Body of pancreas (tissue), 4 donors: ENCODE data around the gene FOXK2. TPM values are rescaled to one million over a fixed set of nuclear protein-coding genes. Genes with fewer than 3 reads are reported as not detected.

Source experiments
- ATAC-seq: fragments of 150-250 bp; one replicate; pipeline ENCODE4 v1.9.1; 2016
- DNase-seq, 4 donors: peaks; one replicate each; pipeline ENCODE4 v3.0.0-alpha.2; 2019
- H3K27ac ChIP-seq, 4 donors: fragments of 200-600 bp; sonication (generic); 1 replicate in 3 of 4; 2 replicates in 1 of 4; pipeline versions ENCODE4 v1.5.1 to v1.6.1; 2016 to 2019; ENCODE audit warnings: mild to moderate bottlenecking in 1 of 4, mixed read lengths in 1 of 4, moderate library complexity in 1 of 4
- H3K27me3 ChIP-seq, 2 donors: fragments of 200-600 bp; sonication (generic); one replicate each; pipeline ENCODE4 v1.6.0; 2016; ENCODE audit warnings: mild to moderate bottlenecking in 1 of 2
- H3K36me3 ChIP-seq, 2 donors: fragments of 200-600 bp; sonication (generic); replicated peaks in 1 of 2; 2 replicates each; pipeline ENCODE4 v1.5.1; 2016; ENCODE audit warnings: low read depth in 2 of 2; ENCODE audit not compliant: insufficient read depth in 1 of 2
- H3K4me1 ChIP-seq: fragments of 200-600 bp; sonication (generic); one replicate; pipeline ENCODE4 v1.6.0; 2016
- H3K4me3 ChIP-seq, 2 donors: fragments of 200-600 bp; sonication (generic); 1 replicate in 1 of 2; 2 replicates in 1 of 2; pipeline ENCODE4 v1.5.1; 2016 to 2019
- H3K9me3 ChIP-seq, 3 donors: fragments of 200-600 bp; sonication (generic); 1 replicate in 2 of 3; 2 replicates in 1 of 3; pipeline ENCODE4 v1.5.1; 2016
- POLR2A ChIP-seq, 3 donors: fragments of 450-650 bp; IDR thresholded peaks; one replicate each; pipeline ENCODE4 v1.6.1; 2016; ENCODE audit warnings: antibody characterized with exemption in 3 of 3, mild to moderate bottlenecking in 2 of 3
- WGBS, 2 donors: methylation state at CpG; one replicate each; pipeline ENCODE4 v1.1.5; 2017; 5-methylcytosine and 5-hydroxymethylcytosine counted together
- intact Hi-C: fragments of 100-400 bp; cut with DNase I; formaldehyde crosslinking; loops from one replicate; pipeline ENCODE4 v1.15.1; 2023
- total RNA-seq, 2 donors: library from RNA; depleted of rRNA; stranded (reverse); fragments of >200 nt; gene quantifications; one replicate each; pipeline ENCODE4 v1.1.0, GENCODE V29; 2016
- TF ChIP-seq, protein P1 (sequence below), 7 experiments: fragments of 450-650 bp in 4 of 7; fragments of 200-600 bp in 3 of 7; sonication (generic) in 3 of 7; IDR thresholded peaks; one replicate each; pipeline ENCODE4 v1.5.1; 2016 to 2019; ENCODE audit warnings: antibody characterized with exemption in 7 of 7

The FOXK2 gene
- total RNA-seq, 2 donors from 2014 or later = 10.6 to 25.1 TPM

DNA sequence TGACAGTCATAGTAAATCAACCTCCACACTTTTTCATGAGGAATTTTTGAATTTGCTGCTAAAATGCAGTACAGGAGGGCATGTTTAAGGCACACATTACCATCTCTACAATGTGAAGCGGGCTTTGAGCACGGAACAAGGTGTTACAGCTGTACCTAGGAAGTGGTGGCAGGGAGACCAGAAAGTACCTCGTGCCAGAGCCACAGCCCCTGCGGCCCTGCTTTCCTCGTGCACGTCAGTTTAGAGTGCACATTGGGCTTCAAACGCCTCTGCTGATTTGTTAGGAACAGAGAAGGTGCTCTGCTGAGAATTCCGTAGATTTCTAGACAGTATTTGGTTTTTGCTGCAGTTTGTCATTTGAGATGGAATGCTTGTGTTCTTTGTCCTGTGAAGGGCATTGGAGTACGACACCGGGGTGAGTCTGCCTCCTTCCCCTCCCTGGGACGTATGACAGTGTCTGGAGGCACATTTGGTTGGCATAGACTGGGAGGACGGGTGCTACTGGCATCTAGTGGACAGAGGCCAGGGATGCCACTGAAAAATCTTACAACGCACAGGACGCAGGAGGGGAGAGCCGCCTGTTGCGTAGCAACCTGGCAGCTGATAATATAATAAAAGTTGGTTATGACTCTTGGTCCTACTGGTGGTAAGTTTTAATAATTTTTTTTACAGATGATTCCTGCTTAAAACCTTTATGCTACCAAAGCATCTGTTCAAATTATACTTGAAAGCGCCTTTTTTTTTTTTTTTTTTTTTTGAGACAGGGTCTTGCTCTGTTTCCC lies 9.1 kb downstream of the FOXK2 start:
- intact Hi-C loops = no loop called here
- Histone ChIP-seq H3K9me3 (no peaks in the 10 kb centered on the region), H3K27me3 (no peaks in the 10 kb centered on the region), H3K36me3 (no peaks in the 10 kb centered on the region), H3K4me3 (no peak overlapping the region), H3K27ac (peak overlapping the region in 2 of 4 donors; percentile 57 to 58), H3K4me1 (peaks cover 70% of the 10 kb centered on the region)
- WGBS, 2 donors = 28 to 35% methylated on average over 9 to 17 of the region's 17 CpGs
- TF ChIP-seq POLR2A (IDR thresholded peaks at IDR 0.05) = no peak
- TF ChIP-seq, protein P1, sequence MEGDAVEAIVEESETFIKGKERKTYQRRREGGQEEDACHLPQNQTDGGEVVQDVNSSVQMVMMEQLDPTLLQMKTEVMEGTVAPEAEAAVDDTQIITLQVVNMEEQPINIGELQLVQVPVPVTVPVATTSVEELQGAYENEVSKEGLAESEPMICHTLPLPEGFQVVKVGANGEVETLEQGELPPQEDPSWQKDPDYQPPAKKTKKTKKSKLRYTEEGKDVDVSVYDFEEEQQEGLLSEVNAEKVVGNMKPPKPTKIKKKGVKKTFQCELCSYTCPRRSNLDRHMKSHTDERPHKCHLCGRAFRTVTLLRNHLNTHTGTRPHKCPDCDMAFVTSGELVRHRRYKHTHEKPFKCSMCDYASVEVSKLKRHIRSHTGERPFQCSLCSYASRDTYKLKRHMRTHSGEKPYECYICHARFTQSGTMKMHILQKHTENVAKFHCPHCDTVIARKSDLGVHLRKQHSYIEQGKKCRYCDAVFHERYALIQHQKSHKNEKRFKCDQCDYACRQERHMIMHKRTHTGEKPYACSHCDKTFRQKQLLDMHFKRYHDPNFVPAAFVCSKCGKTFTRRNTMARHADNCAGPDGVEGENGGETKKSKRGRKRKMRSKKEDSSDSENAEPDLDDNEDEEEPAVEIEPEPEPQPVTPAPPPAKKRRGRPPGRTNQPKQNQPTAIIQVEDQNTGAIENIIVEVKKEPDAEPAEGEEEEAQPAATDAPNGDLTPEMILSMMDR (IDR thresholded peaks at IDR 0.05) = peak in 6 of 7 experiments; percentile 12 to 54 (median 49)
- ATAC-seq (peak; percentile 72), DNase-seq (peak; percentile 51 to 67 (median 60))

DNA sequence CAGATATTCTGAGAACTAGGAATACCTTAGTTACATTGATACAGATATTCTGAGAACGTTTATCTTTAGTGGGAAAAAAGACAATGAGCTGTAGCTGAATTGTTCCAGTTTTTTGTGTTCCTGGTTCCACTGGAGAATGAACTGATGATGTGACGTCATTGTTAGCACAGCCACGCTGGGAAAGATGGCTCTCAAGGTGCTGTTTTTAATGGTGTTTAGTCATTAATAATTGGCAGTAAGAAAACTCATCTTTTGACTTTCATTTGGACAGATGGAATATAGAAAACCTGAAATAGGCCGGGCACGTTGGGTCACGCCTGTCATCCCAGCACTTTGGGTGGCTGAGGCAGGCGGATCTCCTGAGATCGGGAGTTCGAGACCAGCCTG lies 10.4 kb downstream of the FOXK2 start:
- no peak for DNase-seq
- intact Hi-C loops = no loop called here
- H3K36me3 ChIP-seq = no peaks in the 10 kb centered on the region
- WGBS, 2 donors = 70 to 85% methylated on average over 8 to 9 of the region's 9 CpGs
- ATAC-seq = no peak
- H3K4me3 ChIP-seq = no peak overlapping the region
- H3K9me3 ChIP-seq = no peaks in the 10 kb centered on the region
- no peaks in the 10 kb centered on the region for H3K27me3 ChIP-seq
- no peak overlapping the region for H3K27ac ChIP-seq
- H3K4me1 ChIP-seq = peaks cover 70% of the 10 kb centered on the region
- TF ChIP-seq POLR2A (IDR thresholded peaks at IDR 0.05) = no peak
- TF ChIP-seq, protein P1 (IDR thresholded peaks at IDR 0.05) = no peak

DNA sequence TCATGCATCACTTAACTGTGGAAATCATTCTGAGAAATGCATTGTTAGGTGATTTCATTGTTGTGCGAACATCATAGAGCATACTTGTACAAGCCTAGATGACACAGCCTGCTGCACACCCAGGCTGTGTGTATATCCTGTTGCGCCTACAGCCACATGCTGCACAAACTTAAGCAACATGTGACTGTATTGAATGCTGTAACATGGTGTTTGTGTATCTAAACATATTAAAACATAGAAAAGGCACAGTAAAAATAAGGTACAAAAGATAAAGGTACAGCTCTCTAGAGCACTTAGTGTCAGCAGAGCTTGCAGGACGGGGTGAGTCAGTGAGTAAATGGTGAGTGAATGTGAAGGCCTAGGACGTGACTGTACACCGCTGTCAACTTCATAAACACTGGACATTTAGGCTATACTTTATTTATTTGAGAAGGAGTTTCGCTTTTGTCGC lies 11.9 kb downstream of the FOXK2 start:
- Histone ChIP-seq H3K27ac (no peak overlapping the region), H3K9me3 (no peaks in the 10 kb centered on the region), H3K36me3 (no peaks in the 10 kb centered on the region), H3K4me3 (no peak overlapping the region), H3K4me1 (peaks cover 77% of the 10 kb centered on the region), H3K27me3 (no peaks in the 10 kb centered on the region)
- intact Hi-C loops = no loop called here
- 85 to 89% methylated on average over 7 of the region's 7 CpGs for WGBS, 2 donors
- no peak for ATAC-seq
- TF ChIP-seq, protein P1 (IDR thresholded peaks at IDR 0.05) = no peak
- TF ChIP-seq POLR2A (IDR thresholded peaks at IDR 0.05) = no peak
- DNase-seq = no peak

DNA sequence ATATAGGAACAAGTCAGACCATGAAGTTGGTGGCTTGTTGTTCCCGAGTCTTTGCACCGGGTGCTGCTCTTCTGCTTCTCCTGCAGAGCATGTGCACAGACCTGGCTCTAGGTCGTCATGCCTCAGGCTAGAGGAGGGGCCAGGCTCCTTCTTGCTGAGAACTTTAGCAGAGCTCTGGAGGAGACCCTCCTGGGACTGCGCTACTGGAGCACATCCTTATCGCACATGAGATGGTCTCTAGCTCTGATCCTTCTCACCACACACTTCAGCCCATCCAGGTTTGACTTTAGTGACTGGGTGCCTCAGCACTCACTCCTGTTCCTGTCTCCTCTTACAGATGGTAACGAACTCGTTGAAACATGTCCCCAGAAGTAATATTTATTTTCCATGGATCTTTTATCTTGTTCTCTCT lies 14.9 kb downstream of the FOXK2 start:
- intact Hi-C loops = no loop called here
- 48 to 53% methylated on average over 7 of the region's 7 CpGs for WGBS, 2 donors
- no peaks in the 10 kb centered on the region for H3K27me3 ChIP-seq
- no peaks in the 10 kb centered on the region for H3K36me3 ChIP-seq
- H3K4me3 ChIP-seq = no peak overlapping the region
- no peak overlapping the region for H3K27ac ChIP-seq
- peaks cover 56% of the 10 kb centered on the region for H3K4me1 ChIP-seq
- DNase-seq (no peak), ATAC-seq (no peak)
- H3K9me3 ChIP-seq = no peaks in the 10 kb centered on the region
- TF ChIP-seq, protein P1 (IDR thresholded peaks at IDR 0.05) = no peak
